GM12865 (cell line): ENCODE data around the gene CDK1.
A peak's percentile ranks its signal among the peaks of the same experiment; 100 is the strongest.

Experiments used
- DNase-seq: peaks from one replicate; pipeline ENCODE4 v3.0.0; 2010; ENCODE audit warnings: low read depth
- H3K4me3 ChIP-seq: 2 replicates; pipeline ENCODE4 v1.5.1; 2011; ENCODE audit warnings: mild to moderate bottlenecking, low read depth, low read length, control low read depth
- TF ChIP-seq, protein P1 (sequence below): IDR thresholded peaks from 2 replicates; pipeline ENCODE4 v1.5.1; 2011; ENCODE audit warnings: low read length, control low read depth, low read depth, inconsistent platforms; ENCODE audit not compliant: insufficient read depth; ENCODE audit errors: missing control alignments

CDK1 gene

DNA sequence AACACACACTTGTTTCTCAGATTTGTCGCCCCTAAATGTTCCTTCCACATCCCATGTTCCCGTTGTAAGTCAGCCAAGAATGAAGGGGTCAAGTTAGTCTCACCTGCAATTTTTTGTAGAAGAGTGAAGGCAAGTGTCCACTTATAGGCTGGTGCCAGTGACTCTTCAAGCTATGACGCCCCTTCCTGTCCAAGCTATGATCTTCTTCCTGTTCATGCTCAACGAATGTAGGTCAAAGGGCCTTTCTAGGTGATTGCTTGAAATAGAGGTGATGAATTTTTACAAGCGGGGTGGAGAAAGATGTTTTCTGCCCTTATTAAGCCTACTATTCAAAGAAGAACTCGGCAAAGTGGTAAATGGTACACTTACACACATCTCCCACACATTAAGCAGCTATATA, 41.0 kb downstream of the CDK1 start:
- no peak for DNase-seq
- TF ChIP-seq, protein P1, sequence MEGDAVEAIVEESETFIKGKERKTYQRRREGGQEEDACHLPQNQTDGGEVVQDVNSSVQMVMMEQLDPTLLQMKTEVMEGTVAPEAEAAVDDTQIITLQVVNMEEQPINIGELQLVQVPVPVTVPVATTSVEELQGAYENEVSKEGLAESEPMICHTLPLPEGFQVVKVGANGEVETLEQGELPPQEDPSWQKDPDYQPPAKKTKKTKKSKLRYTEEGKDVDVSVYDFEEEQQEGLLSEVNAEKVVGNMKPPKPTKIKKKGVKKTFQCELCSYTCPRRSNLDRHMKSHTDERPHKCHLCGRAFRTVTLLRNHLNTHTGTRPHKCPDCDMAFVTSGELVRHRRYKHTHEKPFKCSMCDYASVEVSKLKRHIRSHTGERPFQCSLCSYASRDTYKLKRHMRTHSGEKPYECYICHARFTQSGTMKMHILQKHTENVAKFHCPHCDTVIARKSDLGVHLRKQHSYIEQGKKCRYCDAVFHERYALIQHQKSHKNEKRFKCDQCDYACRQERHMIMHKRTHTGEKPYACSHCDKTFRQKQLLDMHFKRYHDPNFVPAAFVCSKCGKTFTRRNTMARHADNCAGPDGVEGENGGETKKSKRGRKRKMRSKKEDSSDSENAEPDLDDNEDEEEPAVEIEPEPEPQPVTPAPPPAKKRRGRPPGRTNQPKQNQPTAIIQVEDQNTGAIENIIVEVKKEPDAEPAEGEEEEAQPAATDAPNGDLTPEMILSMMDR: no peak
- H3K4me3 ChIP-seq: no peak overlapping the region

DNA sequence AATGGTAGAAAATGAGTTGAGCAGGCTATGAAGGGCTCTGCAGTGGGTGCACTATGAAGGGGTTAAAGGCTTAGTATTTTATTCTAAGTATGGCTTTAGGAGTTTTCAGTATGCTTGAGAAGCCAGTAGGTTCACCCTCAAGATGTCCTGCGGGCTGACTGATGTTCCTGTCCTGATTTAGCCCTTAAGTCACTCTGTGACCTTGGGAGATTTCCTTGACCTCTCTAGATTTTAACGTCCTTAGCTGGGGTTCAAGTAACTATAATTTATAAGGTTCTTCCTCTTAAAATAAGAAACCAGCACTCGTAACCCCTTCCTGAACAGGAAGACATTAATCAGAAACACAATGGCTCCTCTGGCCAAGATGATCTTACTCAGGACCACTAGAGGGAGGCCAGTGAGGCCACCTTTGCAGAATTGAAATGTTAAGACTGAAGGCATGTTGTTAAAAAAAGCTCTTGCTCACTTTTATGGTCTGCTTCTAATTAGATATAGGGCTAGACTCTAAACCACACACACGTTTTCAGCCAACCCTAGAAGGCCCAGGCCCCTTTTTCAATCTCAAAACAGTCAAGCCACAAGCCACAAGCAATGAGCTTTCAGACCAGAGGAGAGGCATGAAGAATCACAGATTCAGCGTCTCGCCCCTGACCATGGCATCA, 41.9 kb downstream of the CDK1 start:
- DNase-seq: peak; percentile 36
- H3K4me3 ChIP-seq: no peak overlapping the region
- TF ChIP-seq, protein P1: peak; percentile 7

DNA sequence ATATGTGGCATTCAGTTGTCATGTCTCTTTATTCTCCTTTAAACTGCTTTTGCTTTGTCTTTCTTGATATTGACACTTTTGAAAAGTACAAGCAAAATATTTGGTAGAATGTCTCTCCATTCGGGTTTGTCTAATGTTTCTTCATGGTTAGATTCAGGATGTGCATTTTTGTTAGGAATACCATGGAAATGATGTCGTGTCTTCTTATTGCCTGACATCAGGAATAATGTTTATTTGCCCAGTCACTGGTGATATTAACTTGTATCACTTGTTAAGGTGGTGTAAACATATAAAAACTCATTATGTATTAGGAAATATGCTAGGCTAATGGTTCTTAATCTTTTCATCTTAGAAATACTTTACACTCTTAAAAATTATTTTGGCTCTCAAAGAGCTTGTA, 43.4 kb downstream of the CDK1 start:
- DNase-seq: no peak
- no peak overlapping the region for H3K4me3 ChIP-seq
- TF ChIP-seq, protein P1: no peak

DNA sequence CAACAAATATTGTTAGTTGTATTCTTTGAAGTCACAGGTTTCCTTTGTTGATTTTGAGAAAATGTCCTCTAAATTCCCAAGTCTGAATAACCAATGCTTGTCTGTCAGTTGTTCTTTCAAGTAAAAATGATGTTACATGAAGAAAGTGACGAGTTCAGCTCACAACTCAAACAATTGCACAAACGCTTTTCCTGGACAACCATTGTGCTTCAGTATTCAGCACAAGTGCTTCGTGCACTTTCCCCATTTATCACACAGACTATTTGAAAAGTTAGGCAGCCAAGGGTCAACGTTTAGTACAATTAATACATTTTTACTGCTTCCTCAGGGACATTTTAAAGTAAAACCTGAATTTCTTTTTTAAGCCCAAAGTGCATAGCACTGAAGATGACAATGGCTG, 44.5 kb downstream of the CDK1 start:
- DNase-seq: no peak
- TF ChIP-seq, protein P1: no peak
- H3K4me3 ChIP-seq: no peak overlapping the region

DNA sequence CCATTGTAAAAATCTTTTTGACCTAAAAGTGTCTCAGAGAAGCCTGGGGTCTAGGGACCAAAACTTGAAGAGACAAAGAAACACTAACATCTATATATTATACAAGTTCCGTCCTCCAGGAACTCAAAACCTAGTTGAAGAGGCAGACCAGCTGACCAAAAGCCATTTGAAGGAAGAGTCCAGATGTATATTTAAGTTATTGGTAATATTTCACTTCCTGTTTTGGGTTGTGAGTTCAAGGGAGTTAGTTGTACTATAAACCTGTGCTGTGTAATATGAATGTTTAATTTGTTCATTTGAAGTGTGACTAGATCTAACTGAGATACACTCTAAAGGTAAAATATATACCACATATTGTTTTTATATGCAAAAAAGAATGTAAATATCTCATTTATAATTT, 45.0 kb downstream of the CDK1 start:
- DNase-seq: no peak
- no peak overlapping the region for H3K4me3 ChIP-seq
- TF ChIP-seq, protein P1: no peak

DNA sequence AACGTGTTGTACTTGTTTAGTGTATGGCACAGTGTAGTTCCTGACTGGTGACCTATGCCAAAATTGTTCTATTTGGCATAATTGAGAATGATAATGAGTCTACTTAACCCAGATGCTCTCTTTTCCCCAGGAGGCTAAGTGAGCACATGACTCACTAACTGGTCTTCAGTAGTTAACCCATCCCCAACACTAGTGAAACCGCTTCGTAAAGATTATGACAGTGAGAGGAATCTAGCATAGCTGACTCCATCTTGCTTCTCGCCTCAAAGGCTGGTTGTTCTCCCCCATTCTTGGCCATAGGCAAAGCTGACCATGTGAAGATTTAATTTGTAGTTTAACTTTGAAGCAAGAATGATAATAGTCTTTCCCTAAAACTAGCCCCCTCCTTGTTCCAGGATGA, 47.2 kb downstream of the CDK1 start:
- DNase-seq: no peak
- no peak overlapping the region for H3K4me3 ChIP-seq
- TF ChIP-seq, protein P1: no peak
